Measurements from ENCODE around the gene GPR78.

Gene GPR78

DNA sequence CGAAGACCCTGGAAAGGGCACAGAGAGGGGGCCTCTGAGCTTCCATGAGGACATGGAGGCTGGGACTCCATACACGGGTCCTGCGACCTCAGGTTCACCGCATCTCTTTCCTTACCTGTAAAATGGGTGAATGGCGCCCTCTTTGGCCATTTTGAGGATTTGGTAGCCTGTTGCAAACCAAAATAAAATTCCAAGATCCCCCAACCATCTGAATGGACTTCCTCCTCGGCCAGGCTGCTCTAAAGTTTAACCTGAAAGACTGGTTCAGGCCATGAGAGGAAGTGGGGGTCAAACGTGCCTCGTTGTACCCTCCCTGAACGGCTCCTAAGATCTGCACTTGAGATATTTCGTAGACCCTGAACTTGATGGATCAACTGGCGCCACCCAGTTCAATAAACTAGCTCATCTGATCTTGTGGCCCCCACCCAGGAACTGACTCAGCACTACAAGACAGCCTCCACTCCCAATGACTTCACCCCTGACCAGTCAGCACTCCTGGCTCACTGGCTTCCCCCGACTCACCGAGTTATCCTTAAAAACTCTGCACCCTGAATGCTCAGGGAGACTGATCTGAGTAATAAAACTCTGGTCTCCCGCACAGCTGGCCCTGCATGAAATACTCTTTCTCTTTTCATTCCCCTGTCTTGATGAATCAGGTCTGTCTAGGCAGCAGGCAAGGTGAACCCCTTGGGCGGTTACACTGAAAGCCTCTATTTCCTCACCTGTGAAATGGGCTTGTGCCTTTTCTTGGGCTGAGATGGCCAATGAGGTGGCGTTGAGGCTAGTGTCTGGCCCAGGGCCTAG is 32.9 kb upstream of the GPR78 start:
- no peak for DNase-seq

DNA sequence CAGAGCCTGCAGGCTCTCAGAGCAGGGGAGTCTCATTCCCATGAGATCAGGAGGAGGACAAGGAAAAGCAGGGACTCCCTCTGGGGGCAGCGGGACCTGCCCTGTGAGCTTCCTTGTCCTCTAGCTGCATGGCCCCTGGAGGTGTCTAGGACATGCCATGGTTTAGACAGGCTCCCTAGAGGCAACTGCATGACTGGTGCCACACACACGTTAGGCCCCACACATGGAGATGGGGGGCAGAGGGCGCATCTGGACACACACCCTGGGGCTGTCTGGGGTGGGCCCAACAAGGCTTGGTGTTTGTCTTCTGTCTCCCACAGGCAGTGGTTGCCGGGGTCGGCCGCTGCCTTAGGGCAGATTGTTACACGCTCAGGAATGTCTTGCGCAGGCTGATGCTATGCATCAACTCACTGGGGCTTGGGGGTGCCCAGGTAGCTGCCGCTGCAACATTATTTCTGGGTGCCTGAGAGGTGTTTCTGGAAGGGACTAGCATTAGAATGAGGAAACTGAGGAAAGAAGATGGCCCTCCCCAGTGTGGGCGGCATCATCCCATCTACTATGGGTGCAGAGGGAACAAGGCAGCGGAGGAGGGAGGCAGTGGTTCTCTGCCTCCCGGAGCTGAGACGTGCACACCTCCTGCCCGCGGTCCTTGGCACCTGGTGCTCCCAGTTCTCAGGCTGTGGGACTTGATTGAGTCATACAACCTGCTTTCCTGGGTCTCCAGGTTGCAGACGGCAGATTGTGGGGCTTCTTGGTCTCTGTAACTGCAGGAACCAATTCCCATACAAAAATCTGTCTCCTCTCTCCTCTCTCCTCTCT is 32.1 kb upstream of the GPR78 start:
- no peak for DNase-seq

DNA sequence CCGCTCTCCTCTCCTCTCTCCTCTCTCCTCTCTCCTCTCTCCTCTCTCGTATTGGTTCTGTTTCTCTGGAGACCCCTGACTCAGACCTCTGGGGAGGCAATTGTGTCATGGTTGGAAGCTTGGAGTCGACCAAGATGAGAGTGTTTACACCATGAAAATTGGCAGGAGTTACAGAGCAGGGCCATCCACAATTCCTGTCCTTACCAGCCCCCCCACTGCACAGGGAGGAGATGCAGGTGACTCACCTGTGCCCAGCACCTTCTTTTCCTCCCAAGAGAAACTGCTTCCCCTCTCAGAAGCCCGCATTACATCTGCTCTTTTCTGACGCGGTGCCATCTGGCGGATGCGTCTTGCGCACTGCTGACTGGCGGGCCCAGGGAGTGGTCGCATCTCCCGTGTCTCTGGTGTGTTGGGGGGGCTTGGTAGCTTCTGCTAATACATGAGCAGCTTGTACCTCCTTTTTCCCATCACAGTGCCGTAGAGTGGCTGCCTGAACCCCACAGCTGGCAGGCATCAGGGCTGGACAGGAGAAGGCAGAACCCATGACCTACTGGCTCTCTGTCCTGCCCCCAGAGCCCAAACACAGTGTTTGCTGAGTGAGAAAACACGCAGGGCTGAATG is 31.4 kb upstream of the GPR78 start:
- no peak for DNase-seq

- no peak for DNase-seq
Measured at GRCh38 chr4:8549352-8549931, 30.8 kb upstream of the GPR78 start.

- no peak for DNase-seq
Measured at GRCh38 chr4:8550691-8551090, 29.5 kb upstream of the GPR78 start.

- no peak for DNase-seq
Measured at GRCh38 chr4:8552024-8552423, 28.2 kb upstream of the GPR78 start.

DNA sequence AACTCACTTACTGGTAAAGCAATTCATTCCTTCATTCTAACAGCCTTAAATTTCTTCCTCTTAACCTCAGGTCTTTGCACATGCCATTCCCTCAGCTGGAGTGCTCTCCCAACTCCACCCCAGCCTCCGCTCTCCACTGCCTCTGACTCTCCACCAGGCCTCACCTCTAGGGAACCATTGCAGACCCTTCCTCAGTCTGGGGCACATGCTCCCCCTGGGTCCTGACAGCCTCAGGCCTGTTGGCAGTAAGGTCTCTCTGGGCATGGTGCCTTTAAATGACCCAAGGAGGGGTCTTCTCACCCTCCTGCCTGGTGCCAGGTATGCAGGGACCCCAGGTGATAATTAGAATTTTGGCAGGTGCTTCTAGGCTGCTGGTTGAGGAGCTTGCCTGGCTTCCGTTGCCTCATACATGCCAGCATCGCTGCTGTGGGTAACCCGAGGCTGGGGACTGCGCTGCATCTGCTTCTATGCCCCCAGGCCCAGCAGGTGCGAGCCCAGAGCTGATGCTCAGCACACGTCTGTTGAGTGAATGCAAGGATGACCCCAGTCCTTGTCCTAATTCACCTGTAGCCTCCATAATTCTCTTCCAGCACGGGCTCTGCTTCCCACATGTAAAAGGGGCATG is 27.5 kb upstream of the GPR78 start:
- no peak for DNase-seq

DNA sequence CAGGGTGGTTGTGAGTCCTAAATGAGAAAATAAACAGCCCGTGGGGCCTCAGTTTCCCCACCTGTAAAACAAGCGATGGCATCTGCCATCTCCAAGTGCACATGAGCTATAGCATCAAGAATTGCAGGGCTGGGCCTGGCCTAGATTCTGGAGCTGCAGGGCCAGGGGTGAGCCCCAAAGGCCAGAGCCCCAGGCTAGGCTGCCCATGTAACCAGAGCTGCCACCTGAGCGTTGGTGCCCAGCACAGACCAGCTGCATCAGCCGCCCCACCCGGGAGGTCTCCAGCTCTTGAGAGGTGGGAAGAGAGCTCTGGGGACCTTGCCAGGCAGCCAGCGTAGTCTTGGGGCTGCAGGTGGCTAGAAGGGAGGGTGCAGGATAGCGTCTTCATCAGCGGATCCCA is 27.0 kb upstream of the GPR78 start:
- no peak for DNase-seq

GRCh38 chr4:8553991-8554405 is 26.2 kb upstream of the GPR78 start:
- no peak for DNase-seq

DNA sequence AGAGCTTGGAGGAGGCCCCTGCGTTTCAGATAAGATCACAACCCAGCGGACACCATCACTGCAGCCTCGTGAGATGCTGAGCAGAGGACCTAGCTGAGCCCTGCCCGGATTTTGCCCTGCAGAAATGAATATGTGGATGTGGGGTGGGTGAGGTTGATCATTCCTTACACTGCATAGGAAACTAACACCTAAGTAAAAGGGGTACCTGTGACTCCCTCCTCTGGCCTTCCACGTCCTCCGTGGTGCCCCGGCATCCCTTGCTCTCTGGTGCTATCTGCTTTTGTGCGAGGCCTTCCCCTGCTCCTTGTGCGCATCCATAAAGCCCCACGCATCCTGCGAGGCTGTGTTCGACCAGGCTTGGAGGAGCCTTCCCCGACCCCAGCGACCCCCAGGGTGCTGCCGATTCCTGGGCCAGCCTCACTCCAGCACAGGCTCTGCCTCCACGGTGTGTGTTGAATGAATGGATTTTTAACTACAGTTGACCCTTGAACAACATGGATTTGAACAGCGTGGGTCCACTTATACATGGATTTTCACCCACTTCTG is 25.6 kb upstream of the GPR78 start:
- DNase-seq: no peak

DNA sequence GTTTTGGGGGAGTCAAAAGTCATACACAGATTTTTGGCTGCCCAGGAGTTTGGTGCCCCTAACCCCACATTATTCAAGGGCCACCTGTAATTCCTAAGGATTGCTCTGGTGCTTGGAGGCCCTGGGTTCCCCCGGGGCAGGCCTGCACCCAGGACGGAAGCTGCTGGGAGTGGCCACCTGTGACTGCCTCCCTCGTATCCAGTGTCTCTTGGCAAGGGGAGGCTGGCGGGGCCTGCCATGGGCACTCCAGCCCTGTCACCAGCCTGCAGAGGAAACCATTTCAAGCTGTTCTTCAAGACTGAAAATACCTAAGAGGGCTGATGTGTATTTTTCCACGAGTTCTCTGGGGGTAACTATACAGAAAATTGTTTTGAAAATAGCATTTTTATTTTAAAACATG is 24.5 kb upstream of the GPR78 start:
- DNase-seq: no peak

- DNase-seq: no peak
Measured at GRCh38 chr4:8556341-8557150, 23.6 kb upstream of the GPR78 start.

DNA sequence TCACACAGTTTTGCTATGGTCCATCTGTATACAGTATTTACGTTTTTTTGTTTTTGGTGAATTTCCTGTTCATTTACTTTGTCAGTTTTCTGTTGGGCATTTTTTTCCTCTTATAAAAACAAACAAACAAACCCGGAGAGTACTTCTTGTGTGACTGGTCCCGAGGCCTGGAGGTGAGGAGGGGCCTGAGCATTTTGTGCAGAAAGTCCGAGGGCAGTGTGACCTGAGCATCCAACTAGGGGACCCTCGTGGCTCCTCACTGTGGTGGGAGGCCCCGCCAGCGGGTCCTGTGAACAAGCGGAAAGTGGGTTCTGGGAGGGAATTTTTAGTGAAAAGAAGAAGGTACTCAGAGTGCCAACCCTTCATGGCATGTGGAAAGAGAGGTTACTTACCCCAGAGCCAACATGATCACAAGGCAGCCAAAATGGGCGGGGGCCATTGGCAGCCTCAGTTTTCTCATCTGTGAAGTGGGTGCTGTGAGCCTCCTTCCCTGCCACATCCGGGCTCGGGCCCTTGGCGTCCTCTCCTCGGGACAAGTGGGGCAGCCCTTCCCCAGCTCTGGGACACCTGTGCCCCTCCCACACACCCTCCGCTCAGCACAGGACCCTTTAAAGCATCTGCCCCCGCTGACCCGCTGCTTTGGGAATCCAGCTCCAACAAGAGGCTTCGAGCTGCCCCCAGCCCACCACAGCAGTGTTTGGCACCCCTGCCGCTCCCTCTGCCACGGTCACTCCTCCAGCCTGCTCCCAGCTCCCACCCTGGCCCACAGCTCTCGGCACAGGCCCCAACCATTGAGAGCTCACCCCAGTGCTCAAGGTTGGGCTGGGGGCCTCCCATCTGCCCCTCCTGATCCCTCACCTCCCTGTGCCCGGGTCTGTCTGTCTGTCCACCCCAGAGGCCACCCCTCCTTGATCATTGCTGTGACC is 22.8 kb upstream of the GPR78 start:
- DNase-seq: no peak

DNA sequence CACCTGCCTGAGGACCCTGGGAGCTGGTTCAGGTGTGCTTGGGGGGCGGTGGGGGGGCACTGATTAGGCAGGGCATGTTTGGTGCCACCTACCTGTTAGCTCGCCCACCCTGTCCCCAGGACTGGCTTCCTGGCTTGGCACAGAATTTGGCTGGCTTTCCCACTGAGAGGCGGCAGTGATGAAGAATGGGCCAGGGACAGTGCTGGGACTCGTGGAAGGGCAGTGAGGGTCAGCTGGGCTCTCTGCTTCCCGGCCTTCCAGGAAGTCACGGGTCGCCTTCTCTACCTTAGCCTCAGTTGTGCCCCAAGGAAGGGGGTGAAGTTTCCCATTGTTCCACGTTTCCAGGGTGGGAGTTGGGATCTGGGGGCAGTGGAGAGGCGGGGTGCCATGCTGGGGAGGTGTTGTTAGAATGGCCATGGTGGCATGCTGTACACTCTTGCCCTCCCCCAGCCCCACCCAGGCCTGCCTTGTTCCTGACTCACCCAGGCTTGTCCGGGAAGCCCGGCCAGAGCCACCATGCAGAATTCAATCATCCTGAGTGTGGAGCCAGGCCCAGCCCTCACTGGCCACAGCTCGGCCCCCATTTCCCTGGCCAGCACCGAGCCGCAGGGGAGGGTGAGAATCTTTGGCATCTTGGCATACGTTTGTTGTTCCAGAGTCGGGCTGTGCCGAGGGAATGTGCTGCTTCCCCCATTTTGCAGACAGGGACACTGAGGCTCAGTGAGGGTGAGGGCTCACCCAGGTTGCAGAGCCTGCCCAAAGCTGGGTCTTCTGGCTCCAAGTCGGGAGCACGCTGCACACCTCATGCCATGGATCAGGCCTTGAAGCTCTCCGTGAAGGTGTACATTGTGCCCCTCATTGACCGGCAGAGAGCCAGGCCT is 21.9 kb upstream of the GPR78 start:
- no peak for DNase-seq

DNA sequence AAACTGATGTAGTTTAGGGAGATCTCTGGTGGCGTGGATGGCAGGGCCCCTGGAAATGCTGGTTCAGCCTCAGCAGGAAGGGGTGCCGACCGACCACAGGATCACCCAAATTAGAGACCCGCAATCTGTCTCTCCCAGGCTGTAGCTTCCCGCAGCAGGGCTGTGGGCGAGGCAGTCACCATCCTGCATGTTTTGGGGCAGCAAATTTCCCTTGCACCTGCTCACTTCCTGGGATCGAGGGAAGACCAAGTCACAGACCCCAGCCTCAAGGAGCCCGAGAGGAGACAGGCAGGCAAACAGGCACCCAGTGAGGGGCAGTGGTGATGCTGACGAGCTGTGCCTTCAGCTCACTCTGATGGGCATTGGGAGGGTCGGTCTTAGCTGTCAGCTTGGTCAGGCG is 21.2 kb upstream of the GPR78 start:
- DNase-seq: no peak

GRCh38 chr4:8559524-8560264 is 20.5 kb upstream of the GPR78 start:
- DNase-seq: no peak

DNA sequence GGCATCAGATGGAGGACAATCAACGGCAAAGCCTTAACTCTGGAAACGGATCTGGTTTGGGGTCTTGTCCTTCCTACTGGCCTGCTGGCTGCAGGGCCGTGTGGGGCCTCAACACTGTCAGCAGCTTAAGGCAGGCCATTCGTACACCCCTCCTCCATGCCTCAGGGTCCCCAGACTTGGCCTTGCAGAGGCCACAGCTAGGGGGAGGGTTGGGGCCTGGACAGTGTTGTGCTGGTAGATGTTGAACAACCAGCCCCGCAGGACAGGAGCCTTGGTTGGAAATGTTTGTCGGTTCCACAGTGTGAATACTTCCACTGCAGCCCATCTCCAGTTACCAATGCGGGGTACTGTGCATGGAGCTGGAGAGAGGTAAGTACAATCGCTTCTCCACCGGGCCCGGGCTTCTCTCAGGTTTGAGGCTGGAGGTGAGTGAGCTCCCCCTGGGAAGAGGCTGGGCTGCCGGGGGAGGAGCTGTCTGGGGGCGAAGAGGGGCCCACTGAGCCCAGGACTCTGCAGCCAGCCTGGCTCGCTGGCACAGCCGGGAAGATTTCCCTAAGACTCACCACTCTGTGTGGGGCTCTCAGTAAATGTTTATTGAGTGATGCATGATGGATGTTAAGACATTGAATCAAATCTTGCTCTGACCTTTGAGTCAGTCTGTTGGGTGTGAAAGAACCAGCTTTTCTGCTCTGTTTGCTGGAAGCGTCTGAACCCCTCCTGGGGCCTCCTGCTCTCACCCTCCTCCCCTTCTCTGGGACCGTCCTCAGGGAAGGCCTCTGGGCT is 19.7 kb upstream of the GPR78 start:
- DNase-seq: no peak

DNA sequence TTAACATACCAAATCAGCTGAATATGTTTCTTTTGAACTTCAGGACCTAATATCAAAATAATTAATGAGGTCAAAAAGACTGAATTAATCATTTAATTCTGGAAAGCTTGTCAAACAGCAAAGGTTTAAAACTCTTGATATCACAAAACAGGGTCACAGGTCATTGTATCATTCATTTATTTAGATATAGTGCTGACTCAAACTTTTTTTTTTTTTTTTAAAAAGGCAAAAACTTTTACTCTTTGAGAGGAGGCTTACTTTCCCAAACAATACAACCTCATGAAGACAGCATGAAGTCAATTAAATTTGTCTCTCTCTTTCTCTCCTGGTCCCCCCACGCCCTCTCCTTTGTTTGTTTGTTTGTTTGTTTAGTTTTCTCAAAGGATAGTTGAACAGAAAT is 15.6 kb upstream of the GPR78 start:
- no peak for DNase-seq

Data from NCI-H446 (cell line).